PC-9 (cell line): ENCODE data around the gene ABHD16A. TPM values are rescaled to one million over a fixed set of nuclear protein-coding genes. Genes with fewer than 3 reads are reported as not detected.

ENCODE experiments used
- BruUV-seq: library from RNA; stranded (reverse); fragments of 400-500 nt; replicated peaks from 2 replicates; lab custom pipeline; 2021; lab: Mats Ljungman, UMichigan
- CTCF ChIA-PET: fragments of 300-600 bp; sonication (Branson Sonifier 250); formaldehyde crosslinking; loops from one replicate; lab custom pipeline; 2022; ENCODE audit warnings: antibody characterized with exemption; lab: Charles Lee
- POLR2A ChIA-PET: fragments of 300-600 bp; sonication (Branson Sonifier 250); formaldehyde crosslinking; loops from one replicate; lab custom pipeline; 2022; ENCODE audit warnings: antibody characterized with exemption; ENCODE audit not compliant: unreplicated experiment; lab: Charles Lee
- DNase-seq, 2 experiments: peaks; one replicate each; pipeline versions ENCODE4 v3.0.0 to v3.0.0-alpha.2; 2015 to 2022; ENCODE audit warnings: mixed read lengths in 1 of 2
- H2AFZ ChIP-seq: fragments of 200-600 bp; sonication (generic); 2 replicates; pipeline ENCODE4 v1.8.1; 2017; ENCODE audit warnings: antibody characterized with exemption
- H3F3A ChIP-seq: fragments of 200-600 bp; sonication (generic); 2 replicates; pipeline ENCODE4 v1.8.1; 2017; ENCODE audit warnings: antibody characterized with exemption, mild to moderate bottlenecking, low read depth; ENCODE audit not compliant: insufficient read depth
- H3K27ac ChIP-seq: fragments of 200-600 bp; sonication (generic); 2 replicates; pipeline ENCODE4 v1.6.1; 2016; ENCODE audit warnings: mixed run types
- H3K27me3 ChIP-seq: fragments of 200-600 bp; sonication (generic); 2 replicates; pipeline ENCODE4 v1.6.1; 2016; ENCODE audit warnings: low read depth, mixed run types; ENCODE audit not compliant: insufficient read depth
- H3K36me3 ChIP-seq: fragments of 200-600 bp; sonication (generic); 2 replicates; pipeline ENCODE4 v1.6.1; 2016; ENCODE audit warnings: low read depth, mixed run types
- H3K4me1 ChIP-seq: fragments of 200-600 bp; sonication (generic); replicated peaks from 2 replicates; pipeline ENCODE4 v1.6.1; 2016; ENCODE audit warnings: mixed run types; ENCODE audit not compliant: insufficient read depth
- H3K4me2 ChIP-seq: fragments of 200-600 bp; sonication (generic); 2 replicates; pipeline ENCODE4 v1.6.1; 2017; ENCODE audit warnings: mixed run types
- H3K4me3 ChIP-seq: fragments of 200-600 bp; sonication (generic); 2 replicates; pipeline ENCODE4 v1.6.1; 2016; ENCODE audit warnings: mixed run types
- H3K79me2 ChIP-seq: fragments of 200-600 bp; sonication (generic); 2 replicates; pipeline ENCODE4 v1.6.1; 2017; ENCODE audit warnings: low read depth, mixed run types
- H3K9me2 ChIP-seq: fragments of 200-600 bp; sonication (generic); 2 replicates; pipeline ENCODE4 v1.8.1; 2017; ENCODE audit warnings: mild to moderate bottlenecking; ENCODE audit not compliant: insufficient read depth
- H3K9me3 ChIP-seq: fragments of 200-600 bp; sonication (generic); 2 replicates; pipeline ENCODE4 v1.8.1; 2016; ENCODE audit warnings: low read depth; ENCODE audit not compliant: insufficient read depth
- H4K20me1 ChIP-seq: fragments of 200-600 bp; sonication (generic); 2 replicates; pipeline ENCODE4 v1.8.1; 2017; ENCODE audit not compliant: insufficient read depth
- EZH2 ChIP-seq: fragments of 200-600 bp; sonication (generic); IDR thresholded peaks from 2 replicates; pipeline ENCODE4 v1.8.0; 2017; ENCODE audit warnings: antibody characterized with exemption, low read depth
- intact Hi-C: fragments of 100-400 bp; cut with micrococcal nuclease; formaldehyde crosslinking; loops from one replicate; pipeline ENCODE4 v1.10.0; 2022; ENCODE audit not compliant: unreplicated experiment
- total RNA-seq: library from RNA; stranded (reverse); gene quantifications from 2 replicates; pipeline ENCODE4 v1.2.3, GENCODE V29; 2021
- TF ChIP-seq, protein P1 (sequence below): fragments of 200-600 bp; sonication (generic); conservative IDR thresholded peaks from 2 replicates; pipeline ENCODE4 v1.6.1; 2017; ENCODE audit warnings: mixed run types, antibody characterized with exemption, mild to moderate bottlenecking, moderate library complexity

The ABHD16A gene
- total RNA-seq, 1 experiment from 2014 or later: 35.2 TPM

DNA sequence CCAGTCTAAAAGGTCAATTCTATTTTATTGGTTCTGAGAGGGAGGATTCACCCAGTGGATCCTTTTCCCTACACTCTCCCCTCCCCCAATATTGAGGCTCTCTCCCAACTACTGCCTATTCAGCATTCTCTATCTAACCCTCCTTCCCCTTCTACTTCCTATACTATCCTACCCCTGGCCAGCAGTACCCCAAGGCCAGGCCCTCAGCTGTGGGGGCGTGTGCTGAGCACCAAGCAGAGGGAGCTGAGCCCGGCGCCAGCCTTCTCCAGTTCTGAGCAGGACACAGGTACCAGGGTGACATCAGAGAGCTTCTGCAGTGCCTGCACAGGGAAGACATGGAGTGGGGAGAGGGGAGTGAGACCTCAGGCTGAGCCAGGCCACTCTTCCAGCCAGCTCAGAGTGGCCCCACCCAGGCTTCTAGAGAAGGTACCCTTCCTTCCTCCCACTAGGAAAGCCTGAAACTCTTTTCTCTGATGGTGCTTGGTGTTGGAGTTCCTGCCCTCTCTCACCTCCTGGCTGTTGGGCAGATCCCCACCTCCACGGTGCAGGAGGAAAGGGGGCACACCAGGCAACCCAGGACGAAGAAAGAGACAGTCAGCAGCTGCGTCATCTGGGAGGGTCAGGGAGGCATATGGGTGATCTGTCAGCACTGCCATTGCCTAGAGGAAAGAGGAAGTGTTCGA is 24.1 kb upstream of the ABHD16A start:
- TF ChIP-seq, protein P1, sequence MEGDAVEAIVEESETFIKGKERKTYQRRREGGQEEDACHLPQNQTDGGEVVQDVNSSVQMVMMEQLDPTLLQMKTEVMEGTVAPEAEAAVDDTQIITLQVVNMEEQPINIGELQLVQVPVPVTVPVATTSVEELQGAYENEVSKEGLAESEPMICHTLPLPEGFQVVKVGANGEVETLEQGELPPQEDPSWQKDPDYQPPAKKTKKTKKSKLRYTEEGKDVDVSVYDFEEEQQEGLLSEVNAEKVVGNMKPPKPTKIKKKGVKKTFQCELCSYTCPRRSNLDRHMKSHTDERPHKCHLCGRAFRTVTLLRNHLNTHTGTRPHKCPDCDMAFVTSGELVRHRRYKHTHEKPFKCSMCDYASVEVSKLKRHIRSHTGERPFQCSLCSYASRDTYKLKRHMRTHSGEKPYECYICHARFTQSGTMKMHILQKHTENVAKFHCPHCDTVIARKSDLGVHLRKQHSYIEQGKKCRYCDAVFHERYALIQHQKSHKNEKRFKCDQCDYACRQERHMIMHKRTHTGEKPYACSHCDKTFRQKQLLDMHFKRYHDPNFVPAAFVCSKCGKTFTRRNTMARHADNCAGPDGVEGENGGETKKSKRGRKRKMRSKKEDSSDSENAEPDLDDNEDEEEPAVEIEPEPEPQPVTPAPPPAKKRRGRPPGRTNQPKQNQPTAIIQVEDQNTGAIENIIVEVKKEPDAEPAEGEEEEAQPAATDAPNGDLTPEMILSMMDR: no peak
- no peak for TF ChIP-seq EZH2
- ChIA-PET POLR2A (interaction anchor here (0.6 kb wide), 1 partner anchor 44 kb away, joined by 4 read pairs; no protein-coding TSS in a partner anchor), CTCF (no interaction called here)
- H3K4me3 ChIP-seq: no peak overlapping the region
- peaks cover 40% of the 10 kb centered on the region for H3F3A ChIP-seq
- no peak overlapping the region for H3K4me2 ChIP-seq
- H2AFZ ChIP-seq: no peak overlapping the region
- H4K20me1 ChIP-seq: peaks cover 8% of the 10 kb centered on the region
- intact Hi-C loops: no loop called here
- H3K36me3 ChIP-seq: peaks cover 16% of the 10 kb centered on the region
- H3K9me2 ChIP-seq: no peaks in the 10 kb centered on the region
- no peaks in the 10 kb centered on the region for H3K9me3 ChIP-seq
- DNase-seq: no peak
- no TSS peak for BruUV-seq
- H3K27me3 ChIP-seq: no peaks in the 10 kb centered on the region
- no peak overlapping the region for H3K27ac ChIP-seq
- peaks cover 4% of the 10 kb centered on the region; the same call in 1 of the 2 replicates for H3K79me2 ChIP-seq
- H3K4me1 ChIP-seq: peaks cover 4% of the 10 kb centered on the region

DNA sequence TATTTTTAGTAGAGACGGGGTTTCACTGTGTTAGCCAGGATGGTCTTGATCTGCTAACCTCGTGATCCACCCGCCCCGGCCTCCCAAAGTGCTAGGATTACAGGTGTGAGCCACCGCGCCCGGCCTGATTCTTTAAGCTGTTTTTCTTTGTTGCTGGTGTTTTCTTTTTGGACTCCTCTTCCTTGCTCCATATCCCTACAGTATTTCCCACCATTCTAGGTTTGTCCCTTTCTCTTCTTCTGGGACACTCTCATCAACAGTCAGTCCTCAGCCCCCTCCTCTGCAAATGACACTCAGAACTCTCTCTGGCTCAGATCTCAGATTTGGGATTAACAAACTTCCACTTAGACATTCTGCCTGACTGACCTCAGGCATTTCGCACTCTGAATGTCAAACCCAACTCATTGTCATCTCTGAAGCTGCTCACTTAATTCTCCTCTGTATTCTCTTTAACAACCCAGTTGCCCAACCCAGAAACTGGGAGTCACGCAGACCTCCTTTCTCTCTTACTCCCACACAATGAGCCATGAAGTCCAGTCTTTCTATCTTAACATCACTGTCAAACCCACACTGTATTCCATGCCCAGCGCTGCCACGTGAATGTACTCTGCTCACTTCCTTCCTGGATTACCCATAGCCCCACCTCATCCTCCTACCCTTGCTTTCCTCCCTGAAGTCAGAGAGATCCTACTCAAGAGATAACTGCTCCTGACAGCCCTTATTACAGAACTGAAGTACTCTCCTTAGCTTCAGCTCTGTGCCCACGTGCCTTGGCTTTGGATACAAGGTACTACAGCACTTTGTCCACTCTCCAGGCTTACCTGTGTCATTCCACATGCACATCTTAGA is 22.6 kb upstream of the ABHD16A start:
- Histone ChIP-seq H3K4me1 (peaks cover 10% of the 10 kb centered on the region), H4K20me1 (peaks cover 6% of the 10 kb centered on the region), H2AFZ (no peak overlapping the region), H3K4me3 (no peak overlapping the region), H3K9me3 (no peaks in the 10 kb centered on the region), H3F3A (peaks cover 31% of the 10 kb centered on the region), H3K27ac (no peak overlapping the region), H3K79me2 (no peaks in the 10 kb centered on the region), H3K27me3 (no peaks in the 10 kb centered on the region), H3K9me2 (no peaks in the 10 kb centered on the region), H3K36me3 (0 out of 2 replicates have a peak, but pooled peaks cover 4% of the 10 kb centered on the region), H3K4me2 (no peak overlapping the region)
- no peak for DNase-seq
- POLR2A ChIA-PET: interaction anchor here (0.6 to 1.1 kb wide), 2 partner anchors 10 to 18 kb away, joined by 3 to 6 read pairs; partner anchors contain the start of gene CLIC1
- intact Hi-C loops: no loop called here
- no TSS peak for BruUV-seq
- TF ChIP-seq, protein P1: no peak
- no peak for TF ChIP-seq EZH2
- CTCF ChIA-PET: no interaction called here

DNA sequence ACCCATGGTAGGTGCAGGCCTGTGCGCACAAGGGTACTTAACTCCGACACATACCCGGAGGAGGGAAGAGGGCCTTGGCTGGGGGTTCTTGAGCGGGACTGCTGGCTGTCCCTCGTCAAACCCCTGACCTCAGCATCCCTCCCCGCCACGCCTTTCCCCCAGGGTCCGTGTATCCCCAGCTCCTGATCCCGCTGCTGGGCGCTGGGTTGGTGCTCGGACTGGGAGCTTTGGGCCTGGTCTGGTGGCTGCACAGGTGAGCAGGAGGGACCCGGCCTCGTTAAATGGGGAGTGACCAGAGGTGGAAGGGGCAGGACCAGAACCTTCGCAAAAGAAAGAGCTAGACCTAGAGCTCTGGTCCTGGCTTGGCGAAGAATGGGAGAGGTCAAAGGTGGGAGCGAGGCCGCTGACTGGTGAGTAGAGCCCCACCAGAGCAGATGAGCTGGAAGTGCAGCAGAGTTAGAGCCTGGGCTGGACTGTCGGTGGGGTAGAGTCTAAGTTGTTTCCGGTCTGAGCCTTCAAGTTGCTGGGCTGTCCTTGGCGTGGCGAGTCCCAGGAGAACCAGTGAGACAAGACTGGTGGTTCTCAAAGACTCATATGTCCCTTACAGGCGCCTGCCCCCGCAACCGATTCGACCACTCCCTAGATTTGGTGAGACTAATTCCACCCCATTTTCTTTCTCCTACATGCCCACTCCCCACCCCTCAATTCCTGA is 21.0 kb upstream of the ABHD16A start:
- POLR2A ChIA-PET: interaction anchor here (0.5 to 1.1 kb wide), 2 partner anchors 20 to 120 kb away, joined by 4 to 6 read pairs; no protein-coding TSS in a partner anchor

More for the DNA sequence above, 21.0 kb upstream of the ABHD16A start:
- TF ChIP-seq, protein P1: no peak
- no peak for TF ChIP-seq EZH2
- CTCF ChIA-PET: no interaction called here
- H4K20me1 ChIP-seq: no peaks in the 10 kb centered on the region
- no peaks in the 10 kb centered on the region for H3K9me3 ChIP-seq
- no peak overlapping the region for H3K4me3 ChIP-seq
- intact Hi-C loops: no loop called here
- H3K9me2 ChIP-seq: no peaks in the 10 kb centered on the region
- BruUV-seq: no TSS peak
- H3K36me3 ChIP-seq: no peaks in the 10 kb centered on the region
- peaks cover 34% of the 10 kb centered on the region; the same call in 1 of the 2 replicates for H3F3A ChIP-seq
- no peaks in the 10 kb centered on the region for H3K79me2 ChIP-seq
- no peak overlapping the region for H3K27ac ChIP-seq
- no peak overlapping the region for H2AFZ ChIP-seq
- H3K27me3 ChIP-seq: no peaks in the 10 kb centered on the region
- no peak for DNase-seq
- no peak overlapping the region for H3K4me2 ChIP-seq
- H3K4me1 ChIP-seq: peaks cover 26% of the 10 kb centered on the region
